Left ventricle myocardium inferior (tissue), 1 donor: Measurements from ENCODE around the gene TIMM13. TPM values are rescaled to one million over a fixed set of nuclear protein-coding genes. Genes with fewer than 3 reads are reported as not detected.

Source experiments
- DNase-seq: peaks from one replicate; pipeline ENCODE4 v3.0.0-alpha.2; 2020
- H3K27ac ChIP-seq: fragments of 200-600 bp; replicated peaks from 2 replicates; pipeline ENCODE4 v1.8.0; 2021
- H3K27me3 ChIP-seq: fragments of 200-600 bp; 2 replicates; pipeline ENCODE4 v1.8.0; 2021; ENCODE audit warnings: low read depth
- H3K36me3 ChIP-seq: fragments of 200-600 bp; 2 replicates; pipeline ENCODE4 v1.8.0; 2021
- H3K4me1 ChIP-seq: fragments of 200-600 bp; 2 replicates; pipeline ENCODE4 v1.8.0; 2021
- H3K4me3 ChIP-seq: fragments of 200-600 bp; 2 replicates; pipeline ENCODE4 v1.8.0; 2021; ENCODE audit warnings: mild to moderate bottlenecking, moderate library complexity
- H3K9me3 ChIP-seq: fragments of 200-600 bp; replicated peaks from 2 replicates; pipeline ENCODE4 v1.8.0; 2021
- CTCF ChIP-seq: fragments of 200-600 bp; IDR thresholded peaks from 2 replicates; pipeline ENCODE4 v1.8.0; 2021; ENCODE audit warnings: antibody characterized with exemption, mild to moderate bottlenecking, borderline replicate concordance
- intact Hi-C: fragments of 100-400 bp; cut with micrococcal nuclease; formaldehyde crosslinking; loops from one replicate; pipeline ENCODE4 v1.11.0; 2022
- total RNA-seq: library from RNA; stranded (reverse); fragmentation: NEBNext Ultra II Directional; extraction: Animal tissue kit (Norgen Biotek cat#: 25700); gene quantifications from one replicate; pipeline ENCODE4 v1.2.1, GENCODE V29; 2021
- donor health status: DM: no; HTN: yes; CAD: no; lungs with severe emphysema.

Gene TIMM13
- total RNA-seq, 1 donor from 2014 or later: 87.7 TPM

- intact Hi-C loops: no loop called here
- H3K4me1 ChIP-seq: no peaks in the 10 kb centered on the region
- no peak overlapping the region for H3K27ac ChIP-seq
- DNase-seq: no peak
- no peaks in the 10 kb centered on the region for H3K9me3 ChIP-seq
- TF ChIP-seq CTCF: no peak
- H3K36me3 ChIP-seq: peaks cover 6% of the 10 kb centered on the region
- no peaks in the 10 kb centered on the region for H3K27me3 ChIP-seq
- no peak overlapping the region for H3K4me3 ChIP-seq
These were observed 17.0 kb upstream of the TIMM13 start for GRCh38 chr19:2444251-2445002.

GRCh38 chr19:2443785-2444182 lies 16.4 kb upstream of the TIMM13 start:
- Histone ChIP-seq H3K27me3 (no peaks in the 10 kb centered on the region), H3K36me3 (peaks cover 6% of the 10 kb centered on the region), H3K4me1 (no peaks in the 10 kb centered on the region), H3K4me3 (no peak overlapping the region), H3K27ac (no peak overlapping the region), H3K9me3 (no peaks in the 10 kb centered on the region)
- no peak for TF ChIP-seq CTCF
- DNase-seq: no peak
- intact Hi-C loops: no loop called here

GRCh38 chr19:2443116-2443784 lies 15.9 kb upstream of the TIMM13 start:
- Histone ChIP-seq H3K9me3 (no peaks in the 10 kb centered on the region), H3K36me3 (peaks cover 6% of the 10 kb centered on the region), H3K4me1 (no peaks in the 10 kb centered on the region), H3K4me3 (no peak overlapping the region), H3K27me3 (no peaks in the 10 kb centered on the region), H3K27ac (no peak overlapping the region)
- intact Hi-C loops: no loop called here
- no peak for DNase-seq
- no peak for TF ChIP-seq CTCF

GRCh38 chr19:2441096-2441752 lies 13.8 kb upstream of the TIMM13 start:
- intact Hi-C loops: no loop called here
- peaks cover 18% of the 10 kb centered on the region for H3K36me3 ChIP-seq

GRCh38 chr19:2440515-2440914 lies 13.1 kb upstream of the TIMM13 start:
- H3K27me3 ChIP-seq: no peaks in the 10 kb centered on the region
- intact Hi-C loops: no loop called here
- DNase-seq: no peak
- H3K27ac ChIP-seq: no peak overlapping the region
- no peak for TF ChIP-seq CTCF
- H3K4me3 ChIP-seq: no peak overlapping the region
- peaks cover 18% of the 10 kb centered on the region for H3K36me3 ChIP-seq
- no peaks in the 10 kb centered on the region for H3K9me3 ChIP-seq
- H3K4me1 ChIP-seq: no peaks in the 10 kb centered on the region

More at GRCh38 chr19:2441096-2441752, 13.8 kb upstream of the TIMM13 start:
- Histone ChIP-seq H3K4me1 (no peaks in the 10 kb centered on the region), H3K27me3 (no peaks in the 10 kb centered on the region), H3K27ac (no peak overlapping the region), H3K9me3 (no peaks in the 10 kb centered on the region), H3K4me3 (no peak overlapping the region)
- TF ChIP-seq CTCF: no peak
- no peak for DNase-seq
